Measurements from ENCODE around the gene EEF1AKMT4. TPM values are rescaled to one million over a fixed set of nuclear protein-coding genes. Genes with fewer than 3 reads are reported as not detected.

EEF1AKMT4 gene
- total RNA-seq, 6 experiments from 2014 or later: 3.3 to 4.8 (median 3.7) TPM

GRCh38 chr3:184236636-184237035 is 12.8 kb upstream of the EEF1AKMT4 start:
- Mint-ChIP-seq H3K27me3 (ENCODE audit: insufficient read depth) (peaks cover 21% of the 10 kb centered on the region), H3K9me3 (no peaks in the 10 kb centered on the region), H3K36me3 (ENCODE audit: low read depth) (no peaks in the 10 kb centered on the region), H3K4me3 (no peak overlapping the region), H3K4me1 (ENCODE audit: low read depth) (peaks cover 8% of the 10 kb centered on the region), H3K27ac (no peak overlapping the region)
- DNase-seq: no peak
- no peak for TF ChIP-seq CTCF (IDR thresholded peaks at IDR 0.05)

GRCh38 chr3:184237211-184237610 is 12.3 kb upstream of the EEF1AKMT4 start:
- Mint-ChIP-seq H3K27me3 (ENCODE audit: insufficient read depth) (peaks cover 17% of the 10 kb centered on the region), H3K36me3 (ENCODE audit: low read depth) (peaks cover under 1% of the 10 kb centered on the region; the same call in 1 of the 2 replicates), H3K27ac (no peak overlapping the region), H3K4me3 (no peak overlapping the region), H3K9me3 (no peaks in the 10 kb centered on the region), H3K4me1 (ENCODE audit: low read depth) (peaks cover 8% of the 10 kb centered on the region)
- DNase-seq: no peak
- no peak for TF ChIP-seq CTCF (IDR thresholded peaks at IDR 0.05)

GRCh38 chr3:184237807-184238206 is 11.7 kb upstream of the EEF1AKMT4 start:
- no peak for DNase-seq
- no peak overlapping the region for H3K4me3 Mint-ChIP-seq
- no peak for TF ChIP-seq CTCF (IDR thresholded peaks at IDR 0.05)
- H3K27me3 Mint-ChIP-seq (ENCODE audit: insufficient read depth): peaks cover 13% of the 10 kb centered on the region
- no peak overlapping the region for H3K27ac Mint-ChIP-seq
- H3K36me3 Mint-ChIP-seq (ENCODE audit: low read depth): peaks cover 7% of the 10 kb centered on the region
- peaks cover 8% of the 10 kb centered on the region for H3K4me1 Mint-ChIP-seq (ENCODE audit: low read depth)
- no peaks in the 10 kb centered on the region for H3K9me3 Mint-ChIP-seq

GRCh38 chr3:184238246-184238818 is 11.1 kb upstream of the EEF1AKMT4 start:
- H3K4me1 Mint-ChIP-seq (ENCODE audit: low read depth): peaks cover 8% of the 10 kb centered on the region
- TF ChIP-seq CTCF (IDR thresholded peaks at IDR 0.05): no peak
- peaks cover 13% of the 10 kb centered on the region for H3K27me3 Mint-ChIP-seq (ENCODE audit: insufficient read depth)
- DNase-seq: no peak
- H3K27ac Mint-ChIP-seq: no peak overlapping the region
- H3K4me3 Mint-ChIP-seq: no peak overlapping the region
- peaks cover 9% of the 10 kb centered on the region for H3K36me3 Mint-ChIP-seq (ENCODE audit: low read depth)
- H3K9me3 Mint-ChIP-seq: no peaks in the 10 kb centered on the region

GRCh38 chr3:184239221-184239620 is 10.3 kb upstream of the EEF1AKMT4 start:
- DNase-seq: no peak
- H3K4me1 Mint-ChIP-seq (ENCODE audit: low read depth): peaks cover 4% of the 10 kb centered on the region
- no peak overlapping the region; the same call in 1 of the 2 replicates for H3K27ac Mint-ChIP-seq
- no peak for TF ChIP-seq CTCF (IDR thresholded peaks at IDR 0.05)
- H3K36me3 Mint-ChIP-seq (ENCODE audit: low read depth): peaks cover 9% of the 10 kb centered on the region
- H3K9me3 Mint-ChIP-seq: no peaks in the 10 kb centered on the region
- H3K4me3 Mint-ChIP-seq: no peak overlapping the region
- peaks cover 11% of the 10 kb centered on the region for H3K27me3 Mint-ChIP-seq (ENCODE audit: insufficient read depth)

All from HFFc6 (cell line).